Measurements from ENCODE around the gene TYMP.
"Not testable (repeated sequence)": the region's sequence is repeated elsewhere in the genome, so short reads cannot be mapped to it uniquely, and the experiment has no call there.

TYMP gene

DNA sequence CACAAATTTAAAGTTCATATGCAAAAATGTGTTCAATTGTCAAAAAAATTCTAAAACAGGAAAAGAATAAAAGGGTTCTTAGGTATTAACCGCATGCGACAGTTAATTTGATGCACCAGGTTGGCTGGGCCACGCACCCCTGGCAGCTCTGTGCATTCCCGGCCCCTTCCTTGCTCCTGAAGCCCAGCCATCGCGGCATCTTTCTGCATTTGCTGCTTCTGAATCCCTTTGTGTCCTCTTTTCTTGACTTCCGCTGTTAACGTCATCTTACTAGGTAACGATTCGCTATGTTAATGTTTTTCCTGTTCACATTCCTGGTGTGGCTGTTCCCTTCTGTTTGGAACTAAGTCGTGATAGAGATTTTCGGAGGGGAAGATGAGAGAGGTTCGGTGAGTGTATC lies 8.0 kb upstream of the TYMP start:
- DNase-seq = no peak

DNA sequence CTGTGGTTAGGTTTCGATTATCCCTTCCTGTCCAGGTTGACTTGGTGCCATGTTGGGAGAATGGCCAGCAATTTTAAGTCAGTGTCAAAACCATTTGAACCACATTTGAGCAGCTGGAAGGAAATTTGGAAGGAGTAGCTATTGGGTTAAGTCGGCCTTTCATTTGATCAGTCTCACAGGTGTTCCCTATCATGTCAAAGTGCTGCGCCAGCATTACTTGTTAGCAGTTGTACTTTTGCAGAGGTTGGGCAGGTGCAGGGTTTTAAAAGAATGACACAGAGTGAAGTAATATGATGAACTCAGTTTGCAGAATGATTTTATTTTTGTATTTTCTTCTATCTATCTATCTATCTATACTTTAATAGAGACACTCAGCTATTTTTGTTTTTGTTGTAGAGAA lies 6.4 kb upstream of the TYMP start:
- DNase-seq = no peak

DNA sequence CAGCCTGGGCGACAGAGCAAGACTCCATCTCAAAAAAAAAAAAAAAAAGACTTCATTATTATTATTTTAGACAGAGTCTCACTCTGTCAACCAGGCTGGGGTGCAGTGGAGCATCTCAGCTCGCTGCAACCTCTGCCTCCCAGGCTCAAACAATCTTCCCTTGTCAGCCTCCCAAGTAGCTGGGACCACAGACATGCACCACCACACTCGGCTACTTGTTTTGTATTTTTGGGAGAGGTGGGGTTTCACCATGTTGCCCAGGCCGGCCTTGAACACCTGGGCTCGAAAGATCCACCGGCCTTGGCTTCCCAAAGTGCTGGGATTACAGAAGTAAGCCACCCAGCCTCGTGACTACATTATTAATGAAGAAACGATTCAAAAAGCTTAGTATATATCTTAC lies 5.3 kb upstream of the TYMP start:
- DNase-seq = no peak

DNA sequence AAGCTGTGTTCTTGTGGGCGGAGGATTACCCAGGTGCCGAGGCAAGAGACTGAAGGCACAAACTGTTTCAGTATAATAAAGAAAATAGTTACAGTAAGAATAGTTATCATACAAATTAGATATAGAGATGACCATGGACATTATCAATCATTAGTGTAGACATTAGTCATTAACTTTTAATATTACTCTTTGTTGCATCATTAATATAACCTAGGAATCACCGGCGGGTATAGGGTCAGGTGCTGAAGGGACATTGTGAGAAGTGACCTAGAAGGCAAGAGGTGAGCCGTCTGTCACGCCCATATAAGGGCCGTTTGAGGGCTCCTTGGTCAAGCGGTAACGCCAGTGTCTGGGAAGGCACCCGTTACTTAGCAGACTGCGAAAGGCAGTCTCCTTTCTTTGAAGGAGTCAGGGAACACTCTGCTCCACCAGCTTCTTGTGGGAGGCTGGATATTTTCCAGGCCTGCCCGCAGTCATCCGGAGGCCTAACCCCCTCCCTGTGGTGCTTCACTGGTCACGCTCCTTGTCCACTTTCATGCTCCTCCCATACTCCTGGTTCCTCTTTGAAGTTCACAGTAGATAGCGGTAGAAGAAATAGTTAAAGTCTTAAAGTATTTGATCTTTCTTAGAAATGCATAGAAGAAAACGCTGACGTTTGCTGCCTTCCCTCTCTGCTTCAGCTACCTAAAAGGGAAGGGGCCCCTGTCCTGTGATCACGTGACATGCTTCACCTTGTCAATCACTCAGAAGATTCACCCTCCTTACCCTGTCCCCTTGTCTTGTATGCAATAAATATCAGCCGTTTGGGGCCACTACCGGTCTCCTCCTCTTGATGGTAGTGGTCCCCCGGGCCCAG lies 4.3 kb upstream of the TYMP start:
- DNase-seq = not testable (repeated sequence)

DNA sequence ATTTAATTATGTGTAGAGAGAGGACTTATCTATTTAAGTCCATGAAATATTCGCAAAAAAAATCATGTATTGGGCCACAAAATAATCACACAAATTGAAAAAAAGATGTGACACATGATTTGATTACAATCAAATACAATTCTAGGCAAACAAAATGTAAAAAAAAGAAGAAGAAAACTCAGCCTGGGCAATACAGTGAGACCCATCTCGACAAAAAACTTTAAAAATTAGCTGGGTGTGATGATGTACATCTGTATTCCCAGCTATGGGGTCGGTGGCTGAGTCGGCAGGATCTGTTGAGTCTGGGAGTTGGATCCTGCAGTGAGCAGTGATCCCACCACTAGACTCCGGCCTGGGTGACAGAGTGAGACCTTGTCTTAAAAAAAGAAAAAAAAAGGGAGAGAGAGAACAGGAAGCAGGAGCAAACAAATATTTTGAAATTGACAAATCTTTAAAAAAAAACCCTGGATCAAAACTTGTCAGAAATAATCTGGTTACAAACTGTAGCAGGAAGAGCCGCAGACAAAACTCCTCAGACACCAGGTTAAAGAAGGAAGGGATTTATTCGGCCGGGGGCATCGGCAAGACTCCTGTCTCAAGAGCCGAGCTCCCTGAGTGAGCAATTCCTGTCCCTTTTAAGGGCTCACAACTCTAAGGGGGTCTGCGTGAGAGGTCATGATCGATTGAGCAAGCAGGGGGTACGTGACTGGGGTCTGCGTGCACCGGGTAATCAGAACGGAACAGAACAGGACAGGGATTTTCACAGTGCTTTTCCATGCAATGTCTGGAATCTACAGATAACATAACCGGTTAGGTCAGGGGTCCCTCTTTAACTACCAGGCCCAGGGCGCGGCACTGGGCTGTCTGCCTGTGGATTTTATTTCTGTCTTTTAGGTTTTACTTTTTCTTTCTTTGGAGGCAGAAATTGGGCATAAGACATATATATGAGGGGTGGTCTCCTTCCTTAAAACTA lies 3.3 kb upstream of the TYMP start:
- DNase-seq = no peak

DNA sequence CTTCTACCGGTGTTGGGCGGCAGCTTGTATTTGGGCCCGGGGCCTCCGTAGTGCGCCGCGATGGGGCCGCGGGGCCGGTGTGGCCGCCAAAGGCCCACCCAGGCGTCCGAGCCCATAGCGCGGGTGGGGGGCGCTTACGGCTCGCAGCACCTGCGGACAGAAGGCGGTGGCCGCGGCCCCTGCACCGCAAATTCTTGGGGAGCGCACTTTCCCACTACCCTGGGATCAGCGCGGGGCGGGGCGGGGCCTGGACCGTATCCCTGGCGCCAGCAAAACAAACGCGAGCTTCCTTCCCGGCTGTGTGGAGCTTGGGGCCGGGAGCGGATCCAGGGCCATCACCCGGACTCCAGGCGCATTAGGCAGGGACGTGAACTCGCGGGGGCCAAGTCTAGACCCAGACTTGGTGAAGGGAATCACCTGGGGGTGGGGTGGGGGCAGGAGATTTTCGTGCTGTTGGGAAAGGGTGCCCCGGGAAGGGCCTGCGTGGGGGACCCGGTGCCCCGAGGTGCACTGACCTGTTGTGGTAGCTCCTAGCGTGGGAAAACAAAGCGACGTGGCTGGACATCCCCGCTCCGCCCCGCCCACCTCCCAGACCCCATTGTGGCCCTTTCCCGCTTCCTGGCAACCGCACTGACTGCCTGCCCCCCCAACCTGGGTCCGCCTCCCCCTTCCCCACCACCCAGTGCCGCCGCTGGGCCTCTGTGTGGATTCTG lies 2.3 kb upstream of the TYMP start:
- DNase-seq = no peak

DNA sequence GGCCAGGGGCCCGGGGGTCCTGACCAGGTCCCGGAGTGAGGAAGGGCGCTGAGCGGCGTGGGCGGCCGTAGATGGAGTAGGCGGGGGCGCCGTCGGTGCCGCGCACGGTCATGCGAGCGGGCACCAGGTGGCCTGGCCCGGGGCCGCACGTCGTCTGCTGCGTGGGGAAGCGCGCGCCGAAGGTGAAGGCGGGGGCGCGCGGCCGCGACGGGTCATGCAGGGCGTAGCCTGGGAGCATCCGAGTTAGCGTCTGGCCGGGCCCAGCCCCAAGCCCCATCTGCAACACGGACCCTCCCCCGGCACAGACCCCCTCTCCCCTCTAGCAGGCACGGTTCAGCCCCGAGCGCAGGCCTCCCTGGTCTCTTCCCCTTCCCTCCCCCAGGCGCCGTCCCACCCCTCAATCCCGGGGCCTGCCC lies 1.7 kb upstream of the TYMP start:
- DNase-seq = peak; percentile 34

DNA sequence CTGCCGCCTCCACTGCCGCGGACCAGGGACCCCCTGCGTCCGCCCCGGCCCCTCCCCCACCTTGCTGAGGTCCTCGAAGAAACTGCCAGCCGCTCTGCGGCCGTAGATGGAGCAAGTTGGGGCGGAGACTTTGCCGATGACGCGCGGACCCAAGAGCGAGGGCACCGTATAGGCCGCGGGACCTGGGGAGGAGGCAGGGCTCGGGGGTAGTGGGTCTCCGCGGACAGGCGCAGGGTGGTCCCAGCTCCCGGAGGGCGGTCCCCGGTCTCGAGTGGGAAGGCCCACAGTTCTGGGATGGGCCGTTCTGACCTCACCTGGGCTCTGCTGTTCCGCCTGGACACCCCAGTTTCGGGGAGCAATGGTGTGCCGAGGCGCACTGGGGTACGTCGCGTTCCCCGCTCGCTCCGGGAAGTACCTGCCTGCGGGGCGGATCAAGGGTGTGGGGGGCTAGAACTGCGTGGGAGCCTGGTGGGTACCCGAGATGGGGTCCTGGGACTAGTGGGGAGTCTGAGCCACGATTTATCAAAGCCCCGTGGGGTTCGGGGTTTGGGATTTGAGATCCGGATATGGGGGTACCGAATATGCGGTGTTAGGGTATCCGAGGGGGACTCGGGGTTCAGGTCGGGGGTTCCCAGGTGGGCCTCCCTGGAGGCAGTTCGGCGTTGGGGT lies 1.2 kb upstream of the TYMP start:
- peak; percentile 62 for DNase-seq

DNA sequence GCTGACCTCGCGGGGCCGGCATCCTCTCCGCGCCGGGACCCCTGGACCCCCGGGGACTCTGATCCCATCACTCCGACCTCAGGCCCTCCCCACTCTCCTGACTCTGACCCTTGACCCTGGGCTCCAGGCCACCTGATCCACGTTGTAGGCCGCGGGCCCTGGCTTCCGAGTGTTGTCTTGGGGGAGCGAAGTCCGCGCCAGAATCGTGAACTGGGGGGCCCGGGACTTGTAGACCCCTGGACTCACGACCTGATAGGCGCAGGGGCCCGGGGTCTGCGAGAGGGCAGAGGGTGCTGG lies 716 bp upstream of the TYMP start:
- DNase-seq = no peak

DNA sequence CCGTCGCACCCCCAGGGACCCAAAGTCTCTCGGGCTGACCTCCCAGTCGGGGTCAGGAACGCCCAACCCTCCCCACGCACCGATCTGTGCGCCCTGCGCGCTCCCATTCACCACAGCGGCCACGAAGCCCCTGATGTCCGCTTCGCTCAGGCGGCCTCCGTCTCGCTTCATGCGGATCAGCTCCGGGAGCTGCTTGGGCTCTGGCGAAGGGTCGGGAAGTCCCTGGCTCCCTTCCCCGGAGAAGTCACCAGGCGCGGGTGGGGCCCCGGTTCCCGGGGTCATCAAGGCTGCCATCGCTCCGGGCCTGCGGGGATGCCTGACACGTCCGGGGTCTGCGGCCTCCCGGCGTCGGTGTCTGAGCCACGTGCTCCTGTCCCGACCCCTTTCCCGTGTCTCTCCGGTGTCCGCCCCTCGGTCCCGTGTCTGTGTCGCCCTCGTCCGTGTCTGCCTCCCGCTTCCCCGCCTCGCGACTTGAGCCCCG lies 356 bp downstream of the TYMP start:
- DNase-seq = no peak

DNA sequence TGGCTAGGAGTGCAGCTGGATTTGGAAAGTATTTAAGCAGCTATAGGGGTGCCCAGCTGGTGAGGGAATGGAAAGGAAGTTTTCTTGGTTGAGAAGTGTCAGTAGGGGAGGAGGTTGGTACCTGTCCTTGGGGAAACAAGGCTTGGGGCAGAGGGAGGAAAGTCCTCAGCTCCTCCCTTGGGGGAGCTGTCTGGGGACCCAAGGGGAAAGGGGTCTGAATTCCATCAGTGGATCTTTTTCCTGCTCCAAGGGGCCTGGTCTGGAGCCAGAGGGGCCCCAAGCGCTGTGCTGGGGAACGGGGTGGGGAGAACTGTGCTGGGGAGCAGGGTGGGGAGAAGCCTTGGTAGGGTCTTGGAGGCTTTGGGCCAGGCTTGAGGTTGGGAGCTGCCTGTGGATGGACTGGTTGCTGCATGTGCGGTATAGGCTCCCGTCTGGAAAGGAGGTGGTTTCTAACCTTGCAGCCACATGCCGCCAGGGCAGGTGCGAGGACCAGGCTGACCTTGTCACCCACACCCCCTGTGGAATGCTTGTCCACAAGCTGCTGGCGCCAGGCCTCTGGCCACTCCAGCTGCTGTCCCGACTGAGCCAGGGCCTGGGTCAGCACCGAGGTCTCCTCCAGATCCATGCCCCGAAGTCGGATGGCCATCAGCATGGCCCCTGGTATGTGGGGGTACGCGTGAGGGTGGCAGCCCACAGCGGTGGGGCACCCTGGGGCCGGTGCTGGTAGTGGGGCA lies 963 bp downstream of the TYMP start:
- no peak for DNase-seq

DNA sequence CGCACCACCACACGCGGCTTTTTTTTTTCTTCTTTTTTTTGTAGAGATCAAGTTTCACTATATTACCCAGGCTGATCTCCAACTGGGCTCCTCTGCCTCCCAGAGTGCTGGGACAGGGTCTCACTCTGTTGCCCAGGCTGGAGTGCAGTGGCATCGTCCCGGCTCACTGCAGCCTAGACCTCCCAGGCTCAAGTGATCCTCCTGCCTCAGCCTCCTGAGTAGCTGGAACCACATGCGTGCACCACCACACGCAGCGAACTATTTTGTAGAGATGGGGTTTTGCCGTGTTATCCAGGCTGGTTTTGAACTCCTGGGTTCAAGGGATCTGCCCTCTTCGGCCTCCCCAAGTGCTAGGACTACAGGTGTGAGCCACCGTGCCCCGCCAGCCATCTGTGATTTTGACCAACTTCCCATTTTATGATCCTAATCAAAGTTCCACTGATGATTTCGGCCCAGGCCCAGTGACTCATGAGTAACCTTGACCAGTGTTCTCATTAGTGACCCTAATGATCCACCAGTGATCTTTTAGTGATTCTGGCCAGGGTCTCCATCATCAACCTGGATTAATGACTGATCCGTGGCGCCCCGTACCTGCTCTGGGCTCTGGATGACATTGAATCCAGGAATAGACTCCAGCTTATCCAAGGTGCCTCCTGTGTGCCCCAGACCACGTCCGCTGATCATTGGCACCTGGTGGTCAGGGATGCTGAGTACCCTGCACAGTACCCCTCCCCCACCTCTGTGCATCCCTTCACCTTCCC lies 1.7 kb downstream of the TYMP start:
- no peak for DNase-seq

DNA sequence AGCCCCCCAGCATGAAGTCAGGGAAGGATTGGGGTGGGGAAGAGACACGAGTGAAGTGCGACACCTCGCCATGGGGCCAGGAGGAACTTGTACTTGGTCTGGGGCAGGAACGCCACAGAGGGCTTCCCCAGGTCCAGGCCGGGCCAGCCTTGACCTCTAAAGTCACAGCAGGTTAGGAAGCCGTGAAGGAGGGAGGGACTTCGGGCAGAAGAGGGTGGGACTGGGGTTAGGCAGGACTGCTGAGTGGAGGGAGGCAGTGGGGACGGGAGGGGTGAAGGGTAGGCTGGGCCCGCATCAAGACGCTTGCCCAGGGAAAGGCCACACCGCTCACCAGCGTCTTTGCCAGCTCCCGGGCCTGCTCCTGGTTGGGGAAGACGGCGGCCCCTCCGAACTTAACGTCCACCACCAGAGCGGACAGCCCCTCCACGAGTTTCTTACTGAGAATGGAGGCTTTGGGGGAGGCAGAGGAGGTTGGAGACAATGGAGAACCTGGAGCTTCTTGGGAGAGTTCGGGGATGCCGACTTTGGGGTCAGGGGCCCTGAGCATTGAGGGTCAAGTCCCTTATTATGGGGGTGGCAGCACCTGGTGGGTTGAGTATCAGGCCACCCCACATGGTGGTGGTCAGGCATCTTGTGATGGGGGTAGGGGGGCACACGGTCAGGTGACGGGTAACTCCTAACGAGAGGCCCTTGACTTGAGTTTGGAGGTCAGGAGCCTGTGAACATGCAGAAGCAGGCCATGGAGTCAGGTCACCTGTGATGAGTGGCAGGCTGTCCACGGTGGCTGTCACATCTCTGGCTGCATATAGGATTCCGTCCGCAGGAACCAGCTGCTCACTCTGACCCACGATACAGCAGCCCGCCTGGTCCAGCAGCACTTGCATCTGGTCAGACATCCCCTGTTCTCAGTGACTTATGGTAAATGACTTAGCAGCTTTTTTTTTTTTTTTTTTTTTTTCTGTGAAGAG lies 2.7 kb downstream of the TYMP start:
- DNase-seq = no peak

DNA sequence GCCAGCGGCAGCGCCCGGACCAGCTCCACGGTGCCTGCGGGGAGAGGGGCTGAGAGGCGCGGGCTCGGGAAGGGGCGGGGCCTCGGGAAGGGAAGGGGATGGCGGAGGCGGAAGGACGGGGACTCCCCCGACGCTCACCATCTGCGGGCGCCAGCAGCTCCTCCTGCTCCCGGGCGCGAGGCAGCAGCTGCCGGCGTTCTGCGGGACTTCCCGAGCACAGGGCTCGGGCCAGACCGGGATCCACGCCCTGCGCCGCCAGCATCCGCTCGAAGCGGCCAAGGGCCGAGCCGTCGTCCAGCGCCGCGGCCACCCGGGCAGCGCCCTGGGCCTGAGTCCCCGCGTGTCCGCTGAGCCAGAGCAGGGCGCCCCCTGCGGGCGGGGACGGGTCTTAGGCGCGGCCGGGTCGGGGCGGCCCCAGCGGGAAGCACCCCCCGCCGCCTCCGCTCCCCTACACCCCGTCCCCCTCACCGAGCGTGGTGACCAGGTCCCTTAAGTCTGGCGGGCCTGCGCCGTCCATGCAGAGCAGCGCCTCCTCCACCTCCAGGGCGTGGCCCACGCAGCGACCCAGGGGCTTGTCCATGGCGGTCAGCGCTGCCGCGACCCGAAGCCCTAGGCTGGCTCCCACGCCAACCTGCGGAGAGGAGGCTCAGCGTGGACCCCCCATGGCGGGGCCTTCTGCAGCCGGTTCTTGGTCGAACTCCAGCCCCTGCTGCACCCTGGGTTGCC lies 3.5 kb downstream of the TYMP start:
- DNase-seq = peak; percentile 72

DNA sequence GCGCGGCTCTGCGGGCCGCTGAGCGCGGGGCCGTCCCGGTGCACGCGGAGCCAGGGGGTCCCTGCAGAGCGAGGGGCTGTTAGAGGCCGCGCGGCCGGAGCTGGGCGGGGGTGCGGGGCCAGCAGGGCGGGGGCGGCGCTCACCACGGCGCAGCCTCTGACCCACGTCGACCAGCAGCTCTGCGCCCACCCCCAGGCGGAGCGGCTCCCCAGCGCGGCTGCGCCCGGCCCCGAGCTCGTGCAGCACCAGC lies 4.0 kb downstream of the TYMP start:
- DNase-seq = no peak

DNA sequence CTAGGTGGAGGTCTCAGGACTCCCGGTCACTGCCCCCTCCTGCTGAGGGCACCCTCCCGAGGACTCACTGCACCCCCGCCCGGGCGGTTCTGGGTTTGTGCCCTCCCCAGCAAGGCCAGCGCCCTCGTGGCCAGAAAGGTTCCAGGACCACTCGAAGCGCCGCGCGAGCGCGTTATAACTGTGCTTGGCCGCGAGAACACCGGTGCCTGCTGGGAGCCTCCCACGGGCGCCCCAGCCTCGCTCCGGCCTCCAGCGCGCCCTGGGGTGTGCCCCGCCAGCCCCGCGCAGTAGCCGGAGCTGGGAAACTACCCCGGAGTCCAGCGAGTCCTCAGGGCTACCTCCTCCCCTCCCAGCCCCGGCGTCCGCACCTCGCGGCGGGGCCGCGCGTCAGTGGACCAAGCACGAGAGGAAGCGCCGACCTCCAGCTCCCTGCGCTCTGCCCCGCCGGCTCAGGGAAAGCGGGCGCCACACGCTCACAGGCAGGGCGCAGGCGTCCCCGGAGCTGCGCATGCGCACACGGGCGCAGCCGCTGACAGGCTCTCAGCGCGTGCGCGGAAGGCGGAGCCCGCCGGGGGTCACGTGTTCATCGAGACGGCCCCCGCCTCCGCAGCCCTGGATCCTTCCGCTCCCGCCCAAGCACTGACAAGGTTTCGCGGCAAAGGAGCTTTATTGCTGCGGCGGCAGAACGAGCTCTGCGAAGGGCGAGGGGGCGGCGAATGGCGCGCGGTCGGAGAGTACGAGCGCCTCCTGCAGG lies 4.5 kb downstream of the TYMP start, which contains the start of gene SCO2:
Gene SCO2 (minus strand): TSS at position 495 of the 754 bp plus-strand sequence. CDS start 1,187 bp downstream, outside the sequence.
- DNase-seq = peak; percentile 96

DNA sequence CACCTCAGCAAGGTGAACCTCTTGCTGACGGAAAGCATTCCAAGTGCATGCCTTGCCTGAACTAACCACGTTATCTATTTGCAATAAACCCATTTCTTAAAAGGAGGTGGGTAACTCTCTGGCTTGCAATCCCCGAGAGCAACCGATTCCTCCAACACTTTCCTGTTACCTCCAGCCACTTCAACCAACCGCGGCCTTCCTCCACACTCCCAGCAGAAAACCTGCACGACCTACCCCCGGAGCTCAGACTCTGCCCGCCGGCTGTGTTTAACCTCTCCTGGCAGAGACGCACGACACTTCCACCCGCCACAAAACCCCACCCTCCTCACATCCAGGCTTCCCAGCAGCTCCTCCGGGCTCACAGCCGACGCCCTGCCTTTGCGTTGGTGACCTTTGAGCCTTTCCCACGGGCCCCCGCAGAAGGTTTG lies 5.1 kb downstream of the TYMP start:
- DNase-seq = no peak

All from effector CD4-positive, alpha-beta T cell (primary cell).